Retinal pigment epithelial cell (primary cell): ENCODE data around the gene ROS1.
A peak's percentile ranks its signal among the peaks of the same experiment; 100 is the strongest.
"Not testable (repeated sequence)": the region's sequence is repeated elsewhere in the genome, so short reads cannot be mapped to it uniquely, and the experiment has no call there.

Experiments
- DNase-seq: peaks from one replicate; pipeline ENCODE4 v3.0.0-alpha.2; 2010; ENCODE audit warnings: low read depth
- H3K4me3 ChIP-seq: 2 replicates; pipeline ENCODE4 v1.5.1; 2011; ENCODE audit warnings: mild to moderate bottlenecking, low read length, control low read depth, moderate library complexity
- TF ChIP-seq, protein P1 (sequence below): conservative IDR thresholded peaks from 2 replicates; pipeline ENCODE4 v1.5.1; 2011; ENCODE audit warnings: low read depth, low read length, control low read depth, inconsistent platforms

ROS1 gene

GRCh38 chr6:117264692-117265409, 160.9 kb downstream of the ROS1 start:
- TF ChIP-seq, protein P1, sequence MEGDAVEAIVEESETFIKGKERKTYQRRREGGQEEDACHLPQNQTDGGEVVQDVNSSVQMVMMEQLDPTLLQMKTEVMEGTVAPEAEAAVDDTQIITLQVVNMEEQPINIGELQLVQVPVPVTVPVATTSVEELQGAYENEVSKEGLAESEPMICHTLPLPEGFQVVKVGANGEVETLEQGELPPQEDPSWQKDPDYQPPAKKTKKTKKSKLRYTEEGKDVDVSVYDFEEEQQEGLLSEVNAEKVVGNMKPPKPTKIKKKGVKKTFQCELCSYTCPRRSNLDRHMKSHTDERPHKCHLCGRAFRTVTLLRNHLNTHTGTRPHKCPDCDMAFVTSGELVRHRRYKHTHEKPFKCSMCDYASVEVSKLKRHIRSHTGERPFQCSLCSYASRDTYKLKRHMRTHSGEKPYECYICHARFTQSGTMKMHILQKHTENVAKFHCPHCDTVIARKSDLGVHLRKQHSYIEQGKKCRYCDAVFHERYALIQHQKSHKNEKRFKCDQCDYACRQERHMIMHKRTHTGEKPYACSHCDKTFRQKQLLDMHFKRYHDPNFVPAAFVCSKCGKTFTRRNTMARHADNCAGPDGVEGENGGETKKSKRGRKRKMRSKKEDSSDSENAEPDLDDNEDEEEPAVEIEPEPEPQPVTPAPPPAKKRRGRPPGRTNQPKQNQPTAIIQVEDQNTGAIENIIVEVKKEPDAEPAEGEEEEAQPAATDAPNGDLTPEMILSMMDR: no peak
- no peak for DNase-seq
- peak overlapping the region; percentile 26 for H3K4me3 ChIP-seq

GRCh38 chr6:117264369-117264691, 161.4 kb downstream of the ROS1 start:
- no peak overlapping the region for H3K4me3 ChIP-seq

GRCh38 chr6:117263353-117263927, 162.3 kb downstream of the ROS1 start:
- no peak overlapping the region for H3K4me3 ChIP-seq
- no peak for DNase-seq
- TF ChIP-seq, protein P1: no peak

More at GRCh38 chr6:117264369-117264691, 161.4 kb downstream of the ROS1 start:
- TF ChIP-seq, protein P1: no peak
- DNase-seq: no peak

GRCh38 chr6:117262799-117263198, 162.9 kb downstream of the ROS1 start:
- TF ChIP-seq, protein P1: no peak
- DNase-seq: no peak
- no peak overlapping the region for H3K4me3 ChIP-seq

DNA sequence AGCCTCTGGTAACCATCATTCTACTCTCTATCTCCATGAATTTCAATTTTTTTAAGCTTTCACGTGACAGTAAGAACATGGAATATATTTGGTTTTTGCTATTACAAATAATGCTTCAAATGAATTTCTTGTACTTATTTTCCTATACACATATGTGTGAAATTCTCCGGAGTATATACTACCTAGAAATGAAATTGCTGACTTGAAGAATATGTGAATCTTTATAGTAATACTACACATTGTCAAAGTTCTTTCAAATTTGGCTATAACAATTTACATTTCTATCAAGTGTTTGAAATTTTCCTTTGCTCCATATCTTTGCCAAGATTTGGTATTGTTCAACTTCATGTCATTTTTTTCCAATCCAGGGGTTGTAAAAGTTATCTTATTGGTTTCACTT, 172.0 kb downstream of the ROS1 start:
- TF ChIP-seq, protein P1: no peak

GRCh38 chr6:117244979-117245378, 180.8 kb downstream of the ROS1 start:
- not testable (repeated sequence) for H3K4me3 ChIP-seq, DNase-seq

More for the DNA sequence above, 172.0 kb downstream of the ROS1 start:
- H3K4me3 ChIP-seq: no peak overlapping the region
- no peak for DNase-seq

DNA sequence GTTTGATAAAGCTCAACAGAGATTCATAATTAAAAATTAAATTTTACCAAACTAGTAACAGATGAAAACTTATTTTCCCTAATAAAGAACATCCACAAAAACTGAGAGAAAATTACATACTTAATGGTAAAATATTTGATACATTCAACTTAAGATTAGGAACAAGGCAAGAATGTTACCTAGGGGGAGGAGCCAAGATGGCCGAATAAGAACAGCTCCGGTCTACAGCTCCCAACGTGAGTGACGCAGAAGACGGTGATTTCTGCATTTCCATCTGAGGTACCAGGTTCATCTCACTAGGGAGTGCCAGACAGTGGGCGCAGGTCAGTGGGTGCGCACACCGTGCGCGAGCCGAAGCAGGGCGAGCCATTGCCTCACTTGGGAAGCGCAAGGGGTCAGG, 181.2 kb downstream of the ROS1 start:
- not testable (repeated sequence) for H3K4me3 ChIP-seq, DNase-seq
